Measurements from ENCODE around the gene NXPH1. TPM values are rescaled to one million over a fixed set of nuclear protein-coding genes. Genes with fewer than 3 reads are reported as not detected.

The NXPH1 gene
- total and polyA plus RNA-seq, 2 donors (not counting 1 experiment from before 2014, with no cell fraction given): not detected

DNA sequence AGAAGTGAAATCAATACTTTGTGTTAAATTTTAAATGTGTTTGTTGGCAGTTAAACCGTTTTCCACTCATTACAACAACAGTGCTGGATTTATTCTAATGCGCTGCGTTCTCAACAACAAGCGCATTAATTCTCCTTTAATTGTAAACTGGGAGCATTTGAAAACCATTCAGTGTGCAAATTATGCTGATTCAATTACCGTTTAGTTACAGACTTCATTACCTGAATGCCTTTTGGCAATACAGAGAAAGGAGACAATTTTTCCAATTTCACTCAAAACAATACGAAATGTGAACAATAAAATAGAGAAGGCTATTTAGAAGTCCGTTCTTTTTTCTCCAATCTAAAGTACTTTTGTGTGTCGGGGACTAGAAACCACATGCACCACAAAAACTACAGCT is 4.2 kb downstream of the NXPH1 start:
- Histone ChIP-seq H3K27ac (ENCODE audit: low read length in 2 of 2) (no peak overlapping the region), H3K9me3 (ENCODE audit: control extremely low read depth in 1 of 3, control insufficient read depth in 2 of 3, insufficient read depth in 1 of 3, low read length in 2 of 3) (peaks cover 0 to 43% (median 0%) of the 10 kb centered on the region in 3 donors), H3K9ac (ENCODE audit: low read length) (no peak overlapping the region), H3K27me3 (replicated peaks in 1 of 4; ENCODE audit: control extremely low read depth in 1 of 4, control insufficient read depth in 3 of 4, insufficient read depth in 4 of 4, low read length in 3 of 4) (peaks cover 0 to 87% (median 69%) of the 10 kb centered on the region in 4 experiments), H3K79me2 (ENCODE audit: control insufficient read depth, insufficient read depth, low read length) (no peaks in the 10 kb centered on the region), H3K36me3 (replicated peaks in 1 of 2; ENCODE audit: control extremely low read depth in 1 of 2, control insufficient read depth in 1 of 2, extremely low read depth in 1 of 2, insufficient read depth in 2 of 2, low read length in 1 of 2) (no peaks in the 10 kb centered on the region), H4K20me1 (ENCODE audit: control insufficient read depth, insufficient read depth, low read length, poor library complexity, severe bottlenecking) (no peaks in the 10 kb centered on the region), H2AFZ (ENCODE audit: insufficient read depth, low read depth, low read length, poor library complexity, severe bottlenecking) (no peak overlapping the region), H3K4me3 (ENCODE audit: control extremely low read depth in 1 of 5, extremely low read depth in 1 of 5, insufficient read depth in 1 of 5, low read depth in 2 of 5, low read length in 4 of 5) (no peak overlapping the region), H3K4me2 (replicated peaks; ENCODE audit: low read depth, low read length, poor library complexity, severe bottlenecking) (no peak overlapping the region), H3K4me1 (ENCODE audit: control insufficient read depth in 2 of 2, insufficient read depth in 2 of 2, low read length in 2 of 2) (peaks cover 6 to 31% of the 10 kb centered on the region in 2 donors)
- Mint-ChIP-seq H3K4me3 (no peak overlapping the region), H3K4me1 (peaks cover 24% of the 10 kb centered on the region), H3K27ac (no peak overlapping the region), H3K27me3 (peaks cover 77% of the 10 kb centered on the region), H3K9me3 (ENCODE audit: insufficient read depth) (no peaks in the 10 kb centered on the region)
- WGBS (ENCODE audit: insufficient coverage): 13% methylated on average over 3 of the region's 8 CpGs
- POLR2A ChIA-PET: no interaction called here
- TF ChIP-seq, protein P1, sequence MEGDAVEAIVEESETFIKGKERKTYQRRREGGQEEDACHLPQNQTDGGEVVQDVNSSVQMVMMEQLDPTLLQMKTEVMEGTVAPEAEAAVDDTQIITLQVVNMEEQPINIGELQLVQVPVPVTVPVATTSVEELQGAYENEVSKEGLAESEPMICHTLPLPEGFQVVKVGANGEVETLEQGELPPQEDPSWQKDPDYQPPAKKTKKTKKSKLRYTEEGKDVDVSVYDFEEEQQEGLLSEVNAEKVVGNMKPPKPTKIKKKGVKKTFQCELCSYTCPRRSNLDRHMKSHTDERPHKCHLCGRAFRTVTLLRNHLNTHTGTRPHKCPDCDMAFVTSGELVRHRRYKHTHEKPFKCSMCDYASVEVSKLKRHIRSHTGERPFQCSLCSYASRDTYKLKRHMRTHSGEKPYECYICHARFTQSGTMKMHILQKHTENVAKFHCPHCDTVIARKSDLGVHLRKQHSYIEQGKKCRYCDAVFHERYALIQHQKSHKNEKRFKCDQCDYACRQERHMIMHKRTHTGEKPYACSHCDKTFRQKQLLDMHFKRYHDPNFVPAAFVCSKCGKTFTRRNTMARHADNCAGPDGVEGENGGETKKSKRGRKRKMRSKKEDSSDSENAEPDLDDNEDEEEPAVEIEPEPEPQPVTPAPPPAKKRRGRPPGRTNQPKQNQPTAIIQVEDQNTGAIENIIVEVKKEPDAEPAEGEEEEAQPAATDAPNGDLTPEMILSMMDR (IDR thresholded peaks at IDR 0.05): no peak
- TF ChIP-seq EZH2 (IDR thresholded peaks at IDR 0.05; ENCODE audit: borderline replicate concordance, insufficient read depth, low read depth, low read length, poor library complexity, severe bottlenecking): no peak
- CTCF ChIA-PET: no interaction called here
- intact Hi-C loops (cut with micrococcal nuclease): no loop called here
- no peak for DNase-seq
- ATAC-seq (ENCODE audit: low read depth): no peak

DNA sequence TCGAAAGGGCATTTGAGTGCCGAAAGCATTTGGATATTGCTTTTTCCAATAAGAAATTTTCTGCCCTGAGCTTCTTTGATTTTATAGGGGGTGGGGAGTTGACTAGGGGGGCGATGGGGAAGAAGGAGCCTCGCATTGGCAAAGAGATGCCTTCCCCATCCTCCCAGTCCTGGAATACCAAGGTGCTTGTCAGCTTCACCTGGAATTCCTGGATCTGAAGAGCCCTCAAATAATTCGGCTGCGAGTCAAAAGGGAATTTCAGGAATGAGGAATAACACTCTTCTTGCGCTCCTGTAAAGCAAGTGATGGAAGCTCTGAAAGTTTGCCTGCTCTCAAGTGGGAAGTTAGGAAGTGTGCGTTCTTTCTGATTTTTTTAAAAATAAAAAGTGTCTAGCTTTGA is 7.3 kb downstream of the NXPH1 start:
- no peak overlapping the region for H3K4me3 Mint-ChIP-seq
- POLR2A ChIA-PET: no interaction called here
- 17% methylated on average over 6 of the region's 8 CpGs for WGBS (ENCODE audit: insufficient coverage)
- peaks cover 20% of the 10 kb centered on the region for H3K4me1 Mint-ChIP-seq
- no peaks in the 10 kb centered on the region for H3K36me3 ChIP-seq (replicated peaks in 1 of 2; ENCODE audit: control extremely low read depth in 1 of 2, control insufficient read depth in 1 of 2, extremely low read depth in 1 of 2, insufficient read depth in 2 of 2, low read length in 1 of 2)
- no peak overlapping the region for H3K27ac Mint-ChIP-seq
- TF ChIP-seq, protein P1 (IDR thresholded peaks at IDR 0.05): no peak
- TF ChIP-seq EZH2 (IDR thresholded peaks at IDR 0.05; ENCODE audit: borderline replicate concordance, insufficient read depth, low read depth, low read length, poor library complexity, severe bottlenecking): no peak
- DNase-seq (no peak), ATAC-seq (ENCODE audit: low read depth) (no peak)
- H3K4me3 ChIP-seq (ENCODE audit: control extremely low read depth in 1 of 5, extremely low read depth in 1 of 5, insufficient read depth in 1 of 5, low read depth in 2 of 5, low read length in 4 of 5): no peak overlapping the region
- H2AFZ ChIP-seq (ENCODE audit: insufficient read depth, low read depth, low read length, poor library complexity, severe bottlenecking): no peak overlapping the region
- H3K9me3 Mint-ChIP-seq (ENCODE audit: insufficient read depth): peaks cover 2% of the 10 kb centered on the region
- H3K27me3 ChIP-seq (replicated peaks in 1 of 4; ENCODE audit: control extremely low read depth in 1 of 4, control insufficient read depth in 3 of 4, insufficient read depth in 4 of 4, low read length in 3 of 4): peaks cover 0 to 81% (median 72%) of the 10 kb centered on the region in 4 experiments
- peaks cover 6 to 32% of the 10 kb centered on the region in 2 donors for H3K4me1 ChIP-seq (ENCODE audit: control insufficient read depth in 2 of 2, insufficient read depth in 2 of 2, low read length in 2 of 2)
- no peak overlapping the region for H3K27ac ChIP-seq (ENCODE audit: low read length in 2 of 2)
- H3K4me2 ChIP-seq (replicated peaks; ENCODE audit: low read depth, low read length, poor library complexity, severe bottlenecking): no peak overlapping the region
- H3K9ac ChIP-seq (ENCODE audit: low read length): no peak overlapping the region
- intact Hi-C loops (cut with micrococcal nuclease): no loop called here
- H4K20me1 ChIP-seq (ENCODE audit: control insufficient read depth, insufficient read depth, low read length, poor library complexity, severe bottlenecking): no peaks in the 10 kb centered on the region
- CTCF ChIA-PET: no interaction called here
- H3K9me3 ChIP-seq (ENCODE audit: control extremely low read depth in 1 of 3, control insufficient read depth in 2 of 3, insufficient read depth in 1 of 3, low read length in 2 of 3): peaks cover 0 to 41% (median 3%) of the 10 kb centered on the region in 3 donors
- no peaks in the 10 kb centered on the region for H3K79me2 ChIP-seq (ENCODE audit: control insufficient read depth, insufficient read depth, low read length)
- peaks cover 79% of the 10 kb centered on the region for H3K27me3 Mint-ChIP-seq

Measured in B cell (primary cell).